ENCODE data around the gene TMEM248.
"Not testable (repeated sequence)": the region's sequence is repeated elsewhere in the genome, so short reads cannot be mapped to it uniquely, and the experiment has no call there.

TMEM248 gene, protein sequence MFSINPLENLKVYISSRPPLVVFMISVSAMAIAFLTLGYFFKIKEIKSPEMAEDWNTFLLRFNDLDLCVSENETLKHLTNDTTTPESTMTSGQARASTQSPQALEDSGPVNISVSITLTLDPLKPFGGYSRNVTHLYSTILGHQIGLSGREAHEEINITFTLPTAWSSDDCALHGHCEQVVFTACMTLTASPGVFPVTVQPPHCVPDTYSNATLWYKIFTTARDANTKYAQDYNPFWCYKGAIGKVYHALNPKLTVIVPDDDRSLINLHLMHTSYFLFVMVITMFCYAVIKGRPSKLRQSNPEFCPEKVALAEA

DNA sequence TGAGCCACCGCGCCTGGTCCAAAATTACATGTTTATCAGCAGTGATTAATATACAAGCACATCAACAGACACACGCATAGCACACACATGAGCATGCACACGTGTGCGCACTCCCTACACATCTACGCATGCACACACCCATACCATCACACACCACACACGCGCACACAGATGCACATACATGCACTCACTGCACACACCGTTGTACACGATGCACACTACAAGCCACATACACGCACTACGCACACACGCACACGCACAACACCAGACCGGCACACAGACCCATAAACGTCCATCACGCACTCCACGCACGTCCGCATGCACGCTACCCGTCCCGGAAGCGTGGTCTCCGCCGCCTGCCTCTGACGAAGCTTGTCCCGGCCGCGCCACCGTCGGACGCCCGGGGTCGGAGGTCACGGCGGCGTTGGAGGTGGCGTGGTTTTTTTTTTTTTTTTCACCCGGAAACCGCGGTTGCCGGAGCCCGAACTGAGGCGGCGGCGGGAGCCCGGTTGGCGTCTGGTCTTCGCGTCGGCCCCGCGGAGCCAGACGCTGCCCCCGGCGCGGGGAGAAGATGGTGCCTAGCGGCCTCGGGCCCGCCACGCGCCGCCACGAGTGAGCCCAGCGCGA lies at the start of gene TMEM248:
Gene TMEM248, plus strand, starts transcription at position 457 of the 627 bp plus-strand sequence. CDS start 20,641 bp downstream, outside the sequence.
- peak; percentile 97 for DNase-seq

DNA sequence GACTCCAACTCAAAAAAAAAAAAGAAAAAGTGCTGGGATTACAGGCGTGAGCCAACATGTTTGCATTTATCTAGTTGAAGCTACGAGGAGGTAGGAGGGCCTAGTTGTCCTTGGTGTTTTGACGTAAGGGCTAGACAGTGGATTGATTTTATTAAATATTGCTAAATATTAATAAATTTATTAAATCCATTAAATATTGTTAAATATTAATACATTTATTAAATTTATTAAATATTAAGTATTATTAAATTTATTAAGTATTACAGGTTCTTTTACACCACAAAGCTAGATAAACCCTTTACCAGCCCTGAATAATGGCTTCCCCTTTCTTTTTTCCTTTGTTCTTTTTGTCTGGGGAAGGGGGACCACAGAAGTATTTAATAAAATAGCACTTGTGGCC lies 47.5 kb upstream of the TMEM248 start:
- no peak for DNase-seq

DNA sequence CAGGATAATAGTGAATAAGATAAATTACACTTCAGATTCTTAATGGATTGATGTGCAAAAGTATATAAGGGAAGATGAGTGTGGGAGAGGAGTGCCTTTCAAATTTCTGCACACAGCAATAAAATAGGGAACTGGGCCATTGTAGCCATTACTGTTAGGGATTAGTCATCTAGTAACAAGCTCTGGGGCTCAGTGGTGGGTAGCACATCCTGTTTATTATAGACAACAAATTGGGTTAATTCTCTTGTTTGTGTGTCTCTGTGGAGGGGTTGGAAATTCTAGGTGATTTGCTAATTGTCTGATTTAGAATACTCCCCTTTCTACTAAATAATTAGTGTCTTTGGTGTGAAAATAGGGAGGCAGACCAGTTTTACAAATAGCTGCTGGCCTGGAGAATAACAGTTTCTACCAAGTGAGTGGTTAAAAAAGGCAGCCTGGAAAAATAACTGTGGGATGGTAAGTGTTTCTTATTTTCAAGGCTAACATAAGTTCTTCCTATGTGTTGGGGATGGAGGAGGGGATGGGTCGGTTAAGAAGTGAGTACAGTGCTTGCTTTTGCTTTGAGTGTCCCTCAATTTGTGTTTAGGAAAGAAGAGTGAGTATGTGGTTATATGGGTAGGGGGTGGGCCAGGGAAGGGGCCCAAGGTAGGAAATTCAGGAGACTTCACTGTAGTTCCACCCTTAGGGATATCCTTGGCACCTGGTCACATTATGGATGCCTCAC lies 43.3 kb upstream of the TMEM248 start:
- peak; percentile 39 for DNase-seq

DNA sequence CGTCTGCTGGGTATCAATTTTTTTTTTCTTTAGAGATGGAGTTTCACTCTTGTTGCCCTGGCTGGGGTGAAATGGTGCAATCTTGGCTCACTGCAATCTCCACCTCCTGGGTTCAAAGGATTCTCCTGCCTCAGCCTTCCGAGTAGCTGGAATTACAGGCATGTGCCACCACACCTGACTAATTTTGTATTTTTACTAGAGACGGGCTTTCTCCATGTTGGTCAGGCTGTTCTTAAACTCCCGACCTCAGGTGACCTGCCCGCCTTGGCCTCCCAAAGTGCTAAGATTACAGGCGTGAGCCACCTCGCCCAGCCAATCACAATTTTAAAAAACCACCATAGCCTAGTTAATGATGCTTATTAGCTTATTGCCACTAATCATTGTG lies 42.7 kb upstream of the TMEM248 start:
- not testable (repeated sequence) for DNase-seq

DNA sequence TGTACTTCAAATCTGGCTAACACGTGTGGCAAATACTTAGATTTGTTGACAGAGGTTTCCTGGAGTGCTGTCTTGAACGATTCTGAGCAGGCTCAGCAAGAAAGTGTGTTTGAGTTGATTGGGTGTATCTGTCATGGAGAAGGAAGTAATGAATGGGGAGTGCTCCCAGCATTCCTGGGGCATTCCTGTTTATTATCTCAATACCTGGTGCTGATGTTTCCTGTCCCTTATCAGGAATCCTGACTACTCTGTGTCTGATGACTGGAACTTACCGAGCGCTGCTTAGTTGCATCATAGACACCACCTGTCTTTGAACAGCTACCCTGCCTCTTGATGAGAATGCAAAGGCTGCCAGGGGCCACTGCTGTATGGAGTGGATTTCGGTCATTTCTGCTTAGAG lies 41.0 kb upstream of the TMEM248 start:
- no peak for DNase-seq

DNA sequence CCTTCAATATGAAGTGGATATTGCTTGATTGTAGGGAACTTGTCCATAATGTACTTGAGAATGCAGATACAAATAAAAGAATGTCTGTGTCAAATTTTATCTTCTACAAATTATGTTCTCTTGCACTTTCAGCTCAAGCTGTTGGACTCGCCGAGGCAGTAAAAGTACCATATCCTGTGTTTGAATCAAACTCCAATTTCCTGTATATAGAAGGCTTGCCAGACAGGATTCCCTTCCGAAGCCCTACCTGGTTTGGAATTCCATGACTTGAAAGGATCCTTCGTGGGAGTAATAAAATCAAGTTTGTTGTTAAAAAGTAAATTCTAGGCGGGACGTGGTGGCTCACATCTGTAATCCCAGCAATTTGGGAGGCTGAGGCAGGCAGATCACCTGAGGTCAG lies 40.4 kb upstream of the TMEM248 start:
- not testable (repeated sequence) for DNase-seq

DNA sequence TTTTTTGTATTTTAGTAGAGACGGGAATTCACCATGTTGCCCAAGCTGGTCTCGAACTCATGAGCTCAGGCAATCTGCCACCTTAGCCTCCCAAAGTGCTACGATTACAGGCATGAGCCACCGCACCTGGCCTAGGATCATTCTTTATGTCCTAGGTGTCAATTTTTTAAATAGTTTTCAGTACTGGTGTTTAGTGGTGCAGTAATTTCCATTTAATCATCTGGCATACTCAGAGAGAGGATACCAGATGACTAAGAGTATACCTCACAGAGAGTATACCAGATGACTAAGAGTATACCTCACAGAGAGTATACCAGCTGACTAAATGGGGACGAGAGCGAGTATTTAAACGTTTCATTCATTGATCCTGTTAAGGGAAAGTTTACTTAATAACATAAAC lies 37.3 kb upstream of the TMEM248 start:
- DNase-seq, result no peak

DNA sequence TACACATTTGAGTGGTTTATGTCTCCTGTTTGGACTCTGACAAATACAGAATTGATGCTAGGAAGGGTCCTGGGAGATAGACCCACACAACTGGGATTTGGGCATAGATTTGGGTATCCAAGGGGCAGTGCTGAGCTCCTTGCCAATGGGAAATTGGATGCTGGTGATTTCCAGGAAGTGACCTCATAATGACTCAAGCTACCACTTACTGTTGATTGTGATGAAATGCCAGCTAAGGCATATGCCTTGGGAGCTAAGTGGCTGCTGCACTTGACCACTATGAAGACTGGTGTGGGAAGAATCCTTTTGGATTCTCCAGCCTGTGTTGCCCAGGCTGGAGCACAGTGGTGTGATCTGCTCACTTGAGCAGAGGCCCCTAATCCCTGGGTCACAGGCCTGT lies 36.5 kb upstream of the TMEM248 start:
- DNase-seq, result not testable (repeated sequence)

DNA sequence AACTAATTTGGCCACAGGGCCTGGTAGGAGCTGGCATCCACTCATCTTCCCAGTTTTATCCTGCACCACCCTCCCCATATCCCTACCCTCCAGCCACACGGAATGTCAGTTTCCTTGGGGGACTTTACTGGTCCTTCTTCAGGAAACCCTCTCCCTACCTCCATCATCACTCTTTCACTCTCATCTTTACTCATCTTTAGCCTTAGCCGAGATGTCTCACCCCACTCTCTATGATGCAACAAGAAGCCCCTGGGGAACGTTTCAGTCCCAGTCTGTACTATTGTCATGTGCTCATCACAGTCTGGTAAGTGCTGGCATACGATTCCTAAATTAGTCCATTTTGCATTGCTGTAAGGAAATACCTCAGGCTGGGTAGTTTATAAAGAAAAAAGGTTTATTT lies 34.9 kb upstream of the TMEM248 start:
- no peak for DNase-seq

DNA sequence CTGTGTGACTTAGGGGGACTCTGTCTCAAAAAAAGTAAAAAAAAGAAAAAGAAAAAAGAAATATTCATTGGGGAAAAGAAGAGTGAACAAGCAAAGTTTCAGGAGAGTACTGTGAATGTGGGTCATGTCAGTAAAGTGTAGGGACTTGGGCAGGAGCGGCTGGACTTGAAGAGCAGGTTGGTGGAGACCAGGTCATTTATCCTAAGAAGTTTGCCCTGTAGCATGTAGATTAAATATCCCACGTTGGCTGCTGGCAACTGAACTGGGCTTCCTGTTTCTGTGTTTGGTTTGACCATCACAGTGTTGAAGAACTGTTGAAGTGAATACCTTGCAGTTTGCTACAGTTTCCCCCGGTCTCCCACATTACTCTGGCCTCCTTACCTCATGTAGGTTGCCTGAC lies 32.8 kb upstream of the TMEM248 start:
- not testable (repeated sequence) for DNase-seq

DNA sequence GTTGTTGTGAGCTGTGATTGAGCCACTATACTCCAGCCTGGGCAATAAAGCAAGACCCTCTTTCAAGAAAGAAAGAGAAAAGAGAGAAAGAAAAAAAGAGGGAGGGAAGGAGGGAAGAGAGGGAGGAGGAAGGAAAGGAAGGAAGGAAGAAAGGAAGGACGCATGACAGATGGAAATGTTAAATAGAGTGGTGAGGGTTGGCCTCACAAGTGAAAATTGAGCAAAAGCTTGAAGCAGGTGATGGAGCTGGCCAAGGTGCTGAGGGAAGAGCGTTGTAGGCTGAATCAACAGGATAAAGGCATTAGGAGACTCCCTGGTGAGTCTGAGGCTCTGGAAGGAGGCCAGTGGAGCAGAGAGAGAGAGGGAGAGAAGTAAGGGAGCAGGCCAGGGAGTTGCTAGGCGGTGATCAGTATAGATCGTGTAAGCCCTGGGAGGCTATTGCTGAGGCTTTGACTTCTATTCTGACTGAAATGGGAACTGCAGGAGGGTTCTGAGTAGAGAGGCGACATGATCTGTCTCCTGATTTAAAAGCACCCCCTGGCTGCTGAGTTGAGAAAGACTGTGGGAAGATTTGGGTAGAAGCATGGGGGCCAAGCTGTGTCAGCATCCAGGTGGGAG lies 26.5 kb upstream of the TMEM248 start:
- peak; percentile 52 for DNase-seq

DNA sequence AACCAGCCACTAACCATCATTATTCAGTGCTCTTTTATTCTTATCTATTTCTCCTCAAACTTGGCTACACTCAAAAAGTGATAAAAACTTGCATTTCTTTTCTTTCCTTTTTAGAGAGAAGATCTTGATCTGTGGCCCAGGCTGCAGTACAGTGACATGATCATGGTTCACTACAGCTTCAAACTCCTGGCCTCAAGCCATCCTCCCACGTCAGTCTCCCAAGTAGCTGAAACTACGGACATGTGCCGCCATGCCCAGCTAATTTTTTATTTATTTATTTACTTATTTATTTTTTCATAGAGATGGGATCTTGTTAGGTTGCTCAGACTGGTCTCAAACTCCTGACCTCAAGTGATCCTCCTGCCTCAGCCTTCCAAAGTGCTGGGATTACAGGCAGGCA lies 24.6 kb upstream of the TMEM248 start:
- no peak for DNase-seq

DNA sequence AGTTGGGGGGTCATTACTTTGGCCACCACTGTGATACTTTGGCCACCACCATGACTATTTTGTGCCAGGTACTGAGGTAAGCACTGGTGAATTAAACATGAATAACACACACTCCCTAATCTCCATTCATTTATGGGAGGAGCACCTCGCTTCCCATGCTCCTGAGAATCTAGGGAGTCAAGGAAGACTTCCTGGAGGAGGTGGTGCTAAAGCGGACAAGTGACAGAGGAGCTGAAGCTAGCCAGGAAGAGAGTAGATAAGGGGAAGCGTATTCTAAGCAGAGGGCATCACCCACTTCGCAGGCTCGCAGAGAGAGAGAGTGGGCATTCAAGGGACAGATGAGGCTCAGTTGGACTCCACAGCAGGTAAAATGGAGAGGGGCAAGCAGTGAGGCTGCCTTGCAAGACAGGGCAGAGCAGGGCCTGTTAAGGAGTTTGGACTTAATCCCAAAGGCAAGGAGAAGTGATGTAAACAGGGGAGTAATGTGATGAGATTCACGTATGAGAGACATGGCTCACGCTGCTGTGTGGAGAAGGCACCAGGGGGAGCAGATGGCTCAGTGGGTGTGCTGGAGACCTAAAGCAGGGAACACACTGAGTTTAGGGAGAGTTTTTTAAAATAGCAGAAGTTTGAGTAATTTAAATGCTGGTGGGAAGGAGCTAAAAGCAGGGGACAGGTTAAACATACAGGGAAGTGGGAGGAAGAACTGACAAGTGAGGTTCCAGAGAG lies 21.3 kb upstream of the TMEM248 start:
- DNase-seq, result no peak

DNA sequence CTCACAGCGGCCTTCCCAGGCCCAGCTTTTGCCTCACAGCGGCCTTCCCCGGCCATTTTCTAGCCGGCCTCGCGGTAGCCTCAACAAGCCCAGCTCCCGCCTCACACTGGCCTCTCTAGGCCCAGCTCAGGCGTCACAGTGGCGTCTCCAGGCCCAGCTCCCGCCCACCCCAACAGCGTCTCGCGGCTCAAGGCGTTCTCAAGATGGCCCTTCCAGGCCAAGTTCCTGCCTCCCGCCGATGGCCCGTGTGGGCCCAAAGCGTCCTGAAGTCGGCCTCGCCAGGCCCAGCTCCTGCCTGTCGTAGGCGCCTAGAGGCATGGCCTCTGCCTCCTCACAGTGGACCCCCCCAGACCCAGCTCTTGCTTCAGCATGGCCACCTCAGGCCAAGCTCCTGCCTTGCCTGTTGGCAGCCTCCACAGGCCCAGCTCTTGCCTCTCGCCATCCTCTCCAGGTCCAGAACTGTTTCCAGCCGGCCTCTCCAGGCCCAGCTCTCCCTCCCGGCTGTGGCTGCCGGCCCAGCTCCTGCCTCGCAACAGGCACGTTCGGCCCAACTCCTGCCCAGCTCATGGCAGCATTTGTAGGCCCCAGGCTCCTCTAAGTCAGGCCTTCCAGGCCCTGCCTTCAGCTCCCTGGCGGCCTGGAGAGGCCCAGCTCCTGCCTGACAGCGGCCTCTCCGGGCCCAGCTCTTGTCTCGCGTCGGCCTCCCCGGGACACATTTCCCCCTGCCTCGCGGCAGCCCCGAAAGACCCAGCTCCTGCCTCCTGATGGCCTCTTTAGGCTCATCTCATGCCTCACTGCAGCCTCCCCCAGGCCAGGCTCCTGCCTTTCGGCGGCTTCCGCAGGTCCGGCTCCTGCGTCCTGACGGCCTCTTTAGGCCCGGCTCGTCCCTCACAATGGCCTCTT lies 18.8 kb upstream of the TMEM248 start:
- DNase-seq, result no peak

DNA sequence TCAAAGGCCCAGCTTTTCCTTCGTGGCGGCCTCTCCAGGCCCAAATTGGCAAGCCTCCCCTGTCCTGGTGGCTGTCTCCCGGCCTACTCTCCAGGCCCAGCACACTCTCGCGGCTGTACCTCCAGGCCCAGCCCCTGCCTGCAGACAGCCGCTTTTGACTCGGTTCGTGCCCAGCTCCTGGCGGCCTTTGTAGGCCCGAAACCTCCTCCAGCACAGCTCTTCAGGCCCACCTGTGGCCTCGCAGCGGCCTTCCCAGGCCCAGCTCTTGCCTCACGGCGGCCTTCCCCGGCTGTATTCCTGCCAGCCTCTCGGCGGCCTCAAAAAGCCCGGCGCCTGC lies 18.2 kb upstream of the TMEM248 start:
- DNase-seq, result no peak

DNA sequence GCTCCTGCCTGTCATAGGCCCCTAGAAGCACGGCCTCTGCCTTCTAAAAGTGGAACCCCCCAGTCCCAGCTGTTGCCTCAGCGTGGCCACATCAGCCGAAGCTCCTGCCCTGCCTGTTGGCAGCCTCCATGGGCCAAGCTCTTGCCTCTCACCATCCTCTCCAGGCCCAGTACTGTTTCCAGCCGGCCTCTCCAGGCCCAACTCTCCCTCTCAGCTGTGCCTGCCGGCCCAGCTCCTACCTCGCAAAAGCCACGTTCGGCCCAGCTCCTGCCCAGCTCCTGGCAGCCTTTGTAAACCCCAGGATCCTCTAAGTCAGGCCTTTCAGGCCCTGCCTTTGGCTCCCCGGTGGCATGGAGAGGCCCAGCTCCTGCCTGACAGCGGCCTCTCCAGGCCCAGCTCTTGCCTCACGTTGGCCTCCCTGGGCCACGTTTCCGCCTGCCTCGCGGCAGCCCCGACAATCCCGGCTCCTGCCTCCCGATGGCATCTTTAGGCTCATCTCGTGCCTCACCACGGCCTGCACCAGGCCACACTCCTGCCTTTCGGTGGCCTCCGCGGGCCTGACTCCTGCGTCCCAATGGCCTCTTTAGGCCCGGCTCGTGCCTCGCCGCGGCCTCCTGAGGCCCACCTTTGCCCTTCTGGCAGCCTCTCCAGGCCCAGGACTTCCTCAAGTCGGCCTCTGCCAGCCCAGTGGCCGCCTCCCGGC lies 17.5 kb upstream of the TMEM248 start:
- DNase-seq, result no peak

DNA sequence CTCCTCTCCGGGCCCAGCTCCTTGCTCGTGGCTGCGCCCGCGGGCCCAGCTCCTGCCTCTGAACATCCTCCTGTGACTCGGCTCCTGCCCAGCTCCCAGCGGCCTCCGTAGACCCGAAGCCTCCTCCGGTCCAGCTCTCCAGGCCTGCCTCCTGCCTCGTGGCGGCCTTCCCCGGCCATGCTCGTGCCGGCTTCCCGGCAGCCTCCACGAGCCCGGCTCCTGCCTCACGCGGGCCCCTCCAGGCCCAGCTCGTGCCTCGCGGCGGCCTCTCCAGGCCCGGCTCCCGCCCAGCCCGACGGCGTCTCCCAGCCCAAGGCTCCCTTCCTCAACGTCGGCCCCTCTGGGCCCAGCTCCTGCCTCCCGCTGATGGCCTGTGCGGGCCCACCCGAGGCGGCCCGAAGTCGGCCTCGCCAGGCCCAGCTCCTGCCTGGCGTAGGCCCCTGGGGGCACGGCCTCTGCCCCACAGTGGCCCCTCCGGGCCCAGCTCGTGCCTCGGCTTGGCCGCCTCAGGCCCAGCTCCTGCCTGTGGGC lies 16.9 kb upstream of the TMEM248 start:
- no peak for DNase-seq

DNA sequence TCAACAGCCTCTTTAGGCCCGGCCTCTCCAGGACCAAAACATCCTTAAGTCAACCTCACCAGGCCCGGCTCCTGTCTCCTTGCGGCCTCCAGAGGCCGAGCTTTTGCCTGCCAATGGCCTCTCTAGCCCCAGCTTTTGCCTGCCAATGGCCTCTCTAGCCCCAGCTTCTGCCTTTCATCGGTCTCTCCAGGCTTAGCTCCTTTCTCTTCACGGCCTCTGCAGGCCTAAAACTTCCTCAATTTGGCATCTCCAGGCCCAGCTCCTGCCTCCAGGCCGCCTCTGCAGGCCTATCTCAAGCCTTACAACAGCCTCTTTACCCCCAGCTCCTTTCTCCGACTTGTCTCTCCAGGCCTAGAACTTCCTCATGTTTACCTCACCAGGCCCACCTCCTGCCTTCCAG lies 15.7 kb upstream of the TMEM248 start:
- DNase-seq, result no peak

DNA sequence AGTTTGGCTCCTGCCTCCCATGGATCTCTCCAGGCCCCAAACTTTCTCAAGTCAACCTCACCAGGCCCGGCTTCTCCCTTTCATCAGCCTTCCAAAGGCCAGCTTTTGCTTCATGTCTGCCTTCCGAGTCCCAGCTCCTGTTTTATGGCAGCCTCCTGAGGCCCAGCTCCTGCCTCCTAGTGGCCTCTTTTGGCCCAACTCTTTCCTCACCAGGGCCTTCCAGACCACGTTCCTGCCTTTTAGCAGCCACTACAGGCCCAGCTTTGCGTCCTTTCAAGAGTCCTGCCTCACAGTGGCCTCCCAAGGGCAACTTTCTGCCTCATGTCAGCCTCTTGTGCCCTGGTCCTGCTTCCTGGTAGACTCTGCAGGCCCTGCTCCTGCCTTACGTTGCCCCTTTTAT lies 15.3 kb upstream of the TMEM248 start:
- peak; percentile 14 for DNase-seq

DNA sequence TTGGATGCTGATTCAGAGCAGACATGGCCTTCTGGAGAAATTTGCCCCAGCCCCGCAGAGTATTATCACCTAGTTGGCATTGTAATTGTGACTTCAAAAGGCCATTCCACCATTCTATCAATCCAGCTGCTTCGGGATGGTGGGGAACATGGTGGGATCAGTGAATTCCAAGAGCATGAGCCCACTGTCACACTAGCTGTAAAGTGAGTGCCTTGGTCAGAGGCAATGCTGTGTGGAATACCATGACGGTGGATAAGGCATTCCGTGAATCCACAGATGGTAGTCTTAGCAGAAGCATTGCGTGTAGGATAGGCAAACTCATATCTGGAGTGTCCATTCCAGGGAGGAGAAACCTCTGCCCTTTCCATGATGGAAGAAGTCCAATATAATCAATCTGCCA lies 13.3 kb upstream of the TMEM248 start:
- DNase-seq, result no peak

DNA sequence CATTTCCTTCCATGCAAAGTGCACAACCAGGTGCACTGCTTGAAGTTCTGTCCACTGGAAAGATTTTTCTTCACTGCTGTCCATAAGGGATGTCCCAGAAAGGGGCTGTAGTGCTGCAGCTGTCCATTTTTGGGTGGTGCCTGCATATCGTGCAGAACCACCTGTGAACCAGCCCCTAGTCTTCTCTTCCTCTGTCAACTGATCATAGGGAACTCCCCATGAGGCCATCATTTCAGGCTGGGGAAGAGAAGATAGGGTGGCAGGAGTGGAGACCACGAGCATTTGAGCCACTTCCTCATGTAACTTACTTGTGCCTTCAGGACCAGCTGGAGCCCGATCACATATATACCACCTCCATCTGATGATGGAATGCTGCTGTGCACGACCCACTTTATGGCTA lies 12.4 kb upstream of the TMEM248 start:
- peak; percentile 75 for DNase-seq

Measured in hematopoietic multipotent progenitor cell treated with erythropoietin and hydrocortisone succinate and interleukin-3 and kit ligand, for 4 days (in vitro differentiated cells).